Right atrium auricular region (tissue), 2 donors: ENCODE results near the gene GOLGA6L10. TPM values are rescaled to one million over a fixed set of nuclear protein-coding genes. Genes with fewer than 3 reads are reported as not detected.
"Not testable (repeated sequence)": the region's sequence is repeated elsewhere in the genome, so short reads cannot be mapped to it uniquely, and the experiment has no call there.

Experiments
- DNase-seq: peaks from one replicate; pipeline ENCODE4 v3.0.0-alpha.2; 2019; ENCODE audit warnings: low spot score
- H3K27ac ChIP-seq, 2 donors: fragments of 200-600 bp; sonication (generic); 1 replicate in 1 of 2; 2 replicates in 1 of 2; pipeline ENCODE4 v1.5.1; 2016 to 2019
- H3K27me3 ChIP-seq, 2 donors: fragments of 200-600 bp; sonication (generic); one replicate each; pipeline versions ENCODE4 v1.5.1 to v1.6.0; 2017 to 2019
- H3K36me3 ChIP-seq: fragments of 200-600 bp; sonication (generic); one replicate; pipeline ENCODE4 v1.5.1; 2016
- H3K4me1 ChIP-seq, 2 donors: fragments of 200-600 bp; sonication (generic); one replicate each; pipeline versions ENCODE4 v1.5.1 to v1.6.0; 2017 to 2019
- H3K4me3 ChIP-seq, 2 donors: fragments of 200-600 bp; sonication (generic); 1 replicate in 1 of 2; 2 replicates in 1 of 2; pipeline ENCODE4 v1.5.1; 2017 to 2019; ENCODE audit warnings: mild to moderate bottlenecking in 1 of 2, moderate library complexity in 1 of 2
- H3K9me3 ChIP-seq, 2 donors: fragments of 200-600 bp; sonication (generic); one replicate each; pipeline ENCODE4 v1.5.1; 2019
- total RNA-seq, 2 donors: library from RNA; depleted of rRNA; stranded (reverse); fragments of >200 nt; gene quantifications; one replicate each; pipeline ENCODE4 v1.1.0, GENCODE V29; 2016
- TF ChIP-seq, protein P1 (sequence below), 2 donors: fragments of 200-600 bp; sonication (generic); IDR thresholded peaks; one replicate each; pipeline ENCODE4 v1.5.1; 2019; ENCODE audit warnings: antibody characterized with exemption in 2 of 2

Gene GOLGA6L10, protein sequence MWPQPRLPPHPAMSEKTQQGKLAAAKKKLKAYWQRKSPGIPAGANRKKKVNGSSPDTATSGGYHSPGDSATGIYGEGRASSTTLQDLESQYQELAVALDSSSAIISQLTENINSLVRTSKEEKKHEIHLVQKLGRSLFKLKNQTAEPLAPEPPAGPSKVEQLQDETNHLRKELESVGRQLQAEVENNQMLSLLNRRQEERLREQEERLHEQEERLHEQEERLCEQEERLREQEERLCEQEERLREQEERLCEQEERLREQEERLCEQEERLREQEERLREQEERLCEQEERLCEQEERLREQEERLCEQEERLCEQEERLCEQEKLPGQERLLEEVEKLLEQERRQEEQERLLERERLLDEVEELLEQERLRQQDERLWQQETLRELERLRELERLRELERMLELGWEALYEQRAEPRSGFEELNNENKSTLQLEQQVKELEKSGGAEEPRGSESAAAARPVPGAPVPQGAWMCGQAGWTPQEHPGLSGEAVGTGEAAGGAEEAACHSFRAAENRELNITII
- total RNA-seq: under 1 TPM; 0.33 to 0.35 TPM

GRCh38 chr15:82349375-82349774, at the start of gene GOLGA6L10:
Gene GOLGA6L10, minus strand, starts transcription at chr15:82349475. Its CDS starts 100 bp downstream, at chr15:82349375.
- H3K4me3 ChIP-seq, H3K4me1 ChIP-seq, H3K27ac ChIP-seq, H3K36me3 ChIP-seq, H3K9me3 ChIP-seq, DNase-seq, H3K27me3 ChIP-seq: not testable (repeated sequence)

GRCh38 chr15:82398785-82399184, 49.5 kb upstream of the GOLGA6L10 start:
- Histone ChIP-seq H3K9me3 (no peaks in the 10 kb centered on the region), H3K27ac (no peak overlapping the region), H3K36me3 (no peaks in the 10 kb centered on the region), H3K4me3 (no peak overlapping the region), H3K4me1 (no peaks in the 10 kb centered on the region), H3K27me3 (no peaks in the 10 kb centered on the region)
- no peak for DNase-seq
- TF ChIP-seq, protein P1, sequence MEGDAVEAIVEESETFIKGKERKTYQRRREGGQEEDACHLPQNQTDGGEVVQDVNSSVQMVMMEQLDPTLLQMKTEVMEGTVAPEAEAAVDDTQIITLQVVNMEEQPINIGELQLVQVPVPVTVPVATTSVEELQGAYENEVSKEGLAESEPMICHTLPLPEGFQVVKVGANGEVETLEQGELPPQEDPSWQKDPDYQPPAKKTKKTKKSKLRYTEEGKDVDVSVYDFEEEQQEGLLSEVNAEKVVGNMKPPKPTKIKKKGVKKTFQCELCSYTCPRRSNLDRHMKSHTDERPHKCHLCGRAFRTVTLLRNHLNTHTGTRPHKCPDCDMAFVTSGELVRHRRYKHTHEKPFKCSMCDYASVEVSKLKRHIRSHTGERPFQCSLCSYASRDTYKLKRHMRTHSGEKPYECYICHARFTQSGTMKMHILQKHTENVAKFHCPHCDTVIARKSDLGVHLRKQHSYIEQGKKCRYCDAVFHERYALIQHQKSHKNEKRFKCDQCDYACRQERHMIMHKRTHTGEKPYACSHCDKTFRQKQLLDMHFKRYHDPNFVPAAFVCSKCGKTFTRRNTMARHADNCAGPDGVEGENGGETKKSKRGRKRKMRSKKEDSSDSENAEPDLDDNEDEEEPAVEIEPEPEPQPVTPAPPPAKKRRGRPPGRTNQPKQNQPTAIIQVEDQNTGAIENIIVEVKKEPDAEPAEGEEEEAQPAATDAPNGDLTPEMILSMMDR (IDR thresholded peaks at IDR 0.05): no peak

- Histone ChIP-seq H3K27me3 (no peaks in the 10 kb centered on the region), H3K9me3 (no peaks in the 10 kb centered on the region), H3K4me3 (no peak overlapping the region), H3K4me1 (no peaks in the 10 kb centered on the region), H3K36me3 (no peaks in the 10 kb centered on the region), H3K27ac (no peak overlapping the region)
- TF ChIP-seq, protein P1 (IDR thresholded peaks at IDR 0.05): no peak
- DNase-seq: no peak
Observed at GRCh38 chr15:82397817-82398216, 48.5 kb upstream of the GOLGA6L10 start.

GRCh38 chr15:82395788-82396187, 46.5 kb upstream of the GOLGA6L10 start:
- H3K27ac ChIP-seq, DNase-seq, H3K27me3 ChIP-seq, H3K4me1 ChIP-seq, H3K4me3 ChIP-seq, H3K9me3 ChIP-seq, H3K36me3 ChIP-seq: not testable (repeated sequence)

GRCh38 chr15:82393671-82394070, 44.4 kb upstream of the GOLGA6L10 start:
- Histone ChIP-seq H3K9me3 (no peaks in the 10 kb centered on the region), H3K27me3 (no peaks in the 10 kb centered on the region), H3K36me3 (no peaks in the 10 kb centered on the region), H3K4me3 (no peak overlapping the region), H3K4me1 (no peaks in the 10 kb centered on the region), H3K27ac (no peak overlapping the region)
- no peak for DNase-seq
- TF ChIP-seq, protein P1 (IDR thresholded peaks at IDR 0.05): no peak

DNA sequence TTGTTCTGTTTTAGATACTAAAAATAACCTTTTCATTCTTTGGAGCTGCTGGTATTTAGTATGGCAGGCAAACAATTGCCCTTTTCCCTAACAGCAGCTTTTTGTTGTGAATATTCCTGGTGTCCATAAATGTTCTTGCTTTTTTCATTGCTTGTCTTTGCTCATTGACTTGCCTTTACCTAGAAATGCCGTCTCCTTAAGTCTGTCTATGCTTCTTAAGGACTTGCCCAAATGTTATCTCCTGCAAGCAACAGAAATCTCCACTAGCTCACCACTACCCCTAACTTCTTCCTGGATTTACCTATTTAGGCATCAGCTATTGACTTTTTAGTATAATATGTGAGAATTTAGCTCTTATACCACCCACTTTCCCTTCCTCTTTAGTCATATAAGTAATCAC, 42.8 kb upstream of the GOLGA6L10 start:
- H3K9me3 ChIP-seq, H3K27ac ChIP-seq, H3K4me3 ChIP-seq, H3K4me1 ChIP-seq, DNase-seq, H3K36me3 ChIP-seq, H3K27me3 ChIP-seq: not testable (repeated sequence)

- H3K27me3 ChIP-seq, H3K4me3 ChIP-seq: not testable (repeated sequence)
Observed at GRCh38 chr15:82390152-82390551, 40.9 kb upstream of the GOLGA6L10 start.

DNA sequence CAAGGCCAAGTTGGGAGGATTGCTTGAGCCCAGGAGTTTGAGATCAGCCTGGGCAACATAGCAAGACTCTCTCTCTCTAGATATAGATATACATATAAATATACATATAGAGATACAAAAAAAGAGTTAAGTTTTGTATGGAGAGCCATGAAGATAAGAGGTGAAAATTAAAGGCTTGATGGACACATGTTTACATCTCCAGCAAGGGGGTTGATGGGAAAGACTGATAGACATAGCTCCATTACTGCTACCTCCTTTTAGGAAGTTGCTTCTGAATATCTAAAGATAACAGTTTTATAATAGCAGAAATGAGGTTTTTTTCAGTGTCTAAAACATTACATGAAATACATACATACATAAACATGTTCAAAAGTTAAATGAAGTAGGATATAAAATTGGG, 37.9 kb upstream of the GOLGA6L10 start:
- H3K4me1 ChIP-seq, H3K36me3 ChIP-seq, H3K4me3 ChIP-seq, H3K27ac ChIP-seq, H3K9me3 ChIP-seq, H3K27me3 ChIP-seq, DNase-seq: not testable (repeated sequence)

More at GRCh38 chr15:82390152-82390551, 40.9 kb upstream of the GOLGA6L10 start:
- H3K27ac ChIP-seq, DNase-seq, H3K4me1 ChIP-seq, H3K9me3 ChIP-seq, H3K36me3 ChIP-seq: not testable (repeated sequence)

GRCh38 chr15:82381330-82381955, 32.2 kb upstream of the GOLGA6L10 start:
- H3K9me3 ChIP-seq, H3K4me3 ChIP-seq: not testable (repeated sequence)

GRCh38 chr15:82379552-82379951, 30.3 kb upstream of the GOLGA6L10 start:
- not testable (repeated sequence) for H3K36me3 ChIP-seq, H3K27ac ChIP-seq, H3K27me3 ChIP-seq, DNase-seq, H3K4me3 ChIP-seq, H3K9me3 ChIP-seq, H3K4me1 ChIP-seq

More at GRCh38 chr15:82381330-82381955, 32.2 kb upstream of the GOLGA6L10 start:
- H3K27me3 ChIP-seq, H3K27ac ChIP-seq, DNase-seq, H3K36me3 ChIP-seq, H3K4me1 ChIP-seq: not testable (repeated sequence)

DNA sequence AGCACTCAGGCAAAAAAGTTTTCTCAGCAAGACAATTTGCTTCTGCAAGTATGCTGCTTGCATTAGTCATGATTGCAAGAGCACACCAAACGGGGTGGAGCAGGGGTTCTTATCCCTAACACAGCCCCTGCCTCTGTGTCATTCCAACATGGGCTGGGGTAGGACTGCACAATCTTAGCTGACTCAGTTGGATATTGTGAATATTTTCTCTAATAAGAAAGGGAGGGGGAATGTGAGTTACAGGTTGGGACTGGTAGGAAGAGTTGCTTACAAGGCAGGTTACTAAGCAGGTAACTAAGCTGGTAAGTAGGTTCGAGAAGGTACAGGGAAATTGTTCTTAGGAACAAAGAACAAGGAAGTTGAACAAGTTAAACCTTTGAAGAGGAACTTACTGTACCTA, 24.4 kb upstream of the GOLGA6L10 start:
- not testable (repeated sequence) for H3K9me3 ChIP-seq, H3K27ac ChIP-seq, H3K27me3 ChIP-seq, DNase-seq, H3K36me3 ChIP-seq, H3K4me1 ChIP-seq, H3K4me3 ChIP-seq
